K562 (cell line): ENCODE measurements around the gene MECP2. TPM values are rescaled to one million over a fixed set of nuclear protein-coding genes. Genes with fewer than 3 reads are reported as not detected.
A peak's percentile ranks its signal among the peaks of the same experiment; 100 is the strongest.

ENCODE experiments used
- BCOR ChIP-seq: fragments of 450-650 bp; IDR thresholded peaks from 2 replicates; pipeline ENCODE4 v1.6.1; 2016
- BRF1 ChIP-seq: IDR thresholded peaks from 3 replicates; pipeline ENCODE4 v1.6.1; 2011; ENCODE audit warnings: borderline replicate concordance, mild to moderate bottlenecking; ENCODE audit not compliant: insufficient read length; ENCODE audit errors: extremely low read depth
- CREB1 ChIP-seq, 2 experiments: sonication (generic) in 1 of 2; formaldehyde crosslinking in 1 of 2; IDR thresholded peaks; 2 replicates each; pipeline versions ENCODE4 v1.6.1 to v1.8.0; 2012 to 2022; ENCODE audit warnings: inconsistent platforms in 1 of 2, mild to moderate bottlenecking in 1 of 2, missing genetic modification reagents in 1 of 2, moderate library complexity in 1 of 2
- DMBX1 ChIP-seq: fragments of 250-450 bp; sonication (Bioruptor Pico); IDR thresholded peaks from 2 replicates; pipeline ENCODE4 v1.8.0; 2022; ENCODE audit warnings: inconsistent platforms, mild to moderate bottlenecking, moderate library complexity, borderline replicate concordance
- DNMT1 ChIP-seq: fragments of 450-650 bp; IDR thresholded peaks from 2 replicates; pipeline ENCODE4 v1.6.1; 2016; ENCODE audit warnings: antibody characterized with exemption, mild to moderate bottlenecking
- ILF3 ChIP-seq: fragments of 450-650 bp; IDR thresholded peaks from 2 replicates; pipeline ENCODE4 v1.6.1; 2018; ENCODE audit warnings: antibody characterized with exemption, mild to moderate bottlenecking, moderate library complexity, borderline replicate concordance
- MXD1 ChIP-seq: fragments of 250-450 bp; sonication (Bioruptor Pico); IDR thresholded peaks from 2 replicates; pipeline ENCODE4 v1.8.0; 2021; ENCODE audit warnings: borderline replicate concordance, mild to moderate bottlenecking, moderate library complexity; ENCODE audit not compliant: poor library complexity, severe bottlenecking
- NFRKB ChIP-seq: fragments of 450-650 bp; IDR thresholded peaks from 2 replicates; pipeline ENCODE4 v1.6.1; 2016; ENCODE audit warnings: low read depth
- NR3C1 ChIP-seq: sonication (generic); formaldehyde crosslinking; IDR thresholded peaks from 2 replicates; pipeline ENCODE4 v1.8.1; 2022; ENCODE audit warnings: missing genetic modification reagents
- SMARCA4 ChIP-seq: fragments of 450-650 bp; IDR thresholded peaks from 2 replicates; pipeline ENCODE4 v1.6.1; 2016
- TFAP4 ChIP-seq: sonication (generic); formaldehyde crosslinking; IDR thresholded peaks from 2 replicates; pipeline ENCODE4 v1.8.0; 2022; ENCODE audit warnings: missing genetic modification reagents, mild to moderate bottlenecking, moderate library complexity, borderline replicate concordance
- ZBTB40 ChIP-seq, 2 experiments: fragments of 450-650 bp in 1 of 2; sonication (generic) in 1 of 2; formaldehyde crosslinking in 1 of 2; IDR thresholded peaks; 2 replicates each; pipeline versions ENCODE4 v1.7.1 to v1.9.0; 2016 to 2022; ENCODE audit warnings: inconsistent platforms in 1 of 2, mild to moderate bottlenecking in 1 of 2, missing genetic modification reagents in 1 of 2
- ZC3H4 ChIP-seq: sonication (generic); formaldehyde crosslinking; IDR thresholded peaks from 2 replicates; pipeline ENCODE4 v1.9.0; 2021; ENCODE audit warnings: missing genetic modification reagents, borderline replicate concordance
- ZNF12 ChIP-seq: sonication (generic); formaldehyde crosslinking; IDR thresholded peaks from 2 replicates; pipeline ENCODE4 v1.4.0; 2020; ENCODE audit warnings: mild to moderate bottlenecking, missing genetic modification reagents
- ZNF766 ChIP-seq: fragments of 200-800 bp; sonication (Bioruptor generic); conservative IDR thresholded peaks from 2 replicates; pipeline ENCODE4 v1.6.1; 2016; ENCODE audit warnings: missing genetic modification characterization, missing compliant biosample characterization
- polyA plus RNA-seq, 8 experiments: library from polyadenylated mRNA; depleted of rRNA in 4 of 8; stranded (reverse) in 5 of 8; unstranded in 3 of 8; fragments of >200 nt; fragmentation: Nextera tagmentation in 2 of 8; fragmentation: Illumina TruSeq in 1 of 8; extraction: Ambion mirVana in 2 of 8; extraction: Trizol in 1 of 8; gene quantifications; 2 replicates each; pipeline versions ENCODE4 v1.2.1 to v1.2.3, GENCODE V29; 2011 to 2014; ENCODE audit warnings: inconsistent platforms in 1 of 8, missing spikeins in 1 of 8
- total RNA-seq, 7 experiments: library from RNA; depleted of rRNA in 6 of 7; stranded (reverse); fragments of >200 nt in 6 of 7; fragmentation: Illumina TruSeq in 2 of 7; extraction: Trizol in 2 of 7; gene quantifications; 2 replicates each; pipeline versions ENCODE4 v1.2.1 to v1.2.3, GENCODE V29; 2011 to 2021; ENCODE audit warnings: low replicate concordance in 1 of 7

The MECP2 gene
- total and polyA plus RNA-seq, 9 of the 15 experiments (the other 6 are each of a cell fraction or from before 2014, with no cell fraction given): 2.1 to 50.9 (median 30.5) TPM

GRCh38 chrX:153973127-153974002, 124.2 kb downstream of the MECP2 start (continued):
- TF ChIP-seq ZBTB40 (IDR thresholded peaks at IDR 0.05): 0 out of 2 replicates have a peak, but pooled peaks have one; percentile 34
- no peak for TF ChIP-seq ZBTB40 (CRISPR knock-in tag; IDR thresholded peaks at IDR 0.05)
- TF ChIP-seq DNMT1: no peak
- 0 out of 2 replicates have a peak, but pooled peaks have one; percentile 7 for TF ChIP-seq SMARCA4
- TF ChIP-seq CREB1 (IDR thresholded peaks at IDR 0.05): no peak
- TF ChIP-seq CREB1 (CRISPR knock-in tag; IDR thresholded peaks at IDR 0.05): no peak
- TF ChIP-seq ZC3H4 (CRISPR knock-in tag): peak; percentile 47; the same call in 1 of the 2 replicates
- TF ChIP-seq DMBX1 (CRISPR knock-in tag): no peak
- peak; percentile 25; the same call in 1 of the 2 replicates for TF ChIP-seq TFAP4 (CRISPR knock-in tag)
- no peak for TF ChIP-seq NR3C1 (CRISPR knock-in tag)
- TF ChIP-seq ILF3: no peak
- 0 out of 2 replicates have a peak, but pooled peaks have one; percentile 31 for TF ChIP-seq ZNF766 (CRISPR knock-in tag)
- TF ChIP-seq MXD1: no peak
- TF ChIP-seq BRF1: no peak
- TF ChIP-seq BCOR: 0 out of 2 replicates have a peak, but pooled peaks have one; percentile 44
- peak; percentile 77; the same call in 1 of the 2 replicates for TF ChIP-seq NFRKB
- TF ChIP-seq ZNF12 (CRISPR knock-in tag): no peak
